ENCODE measurements around the gene CEP295NL. TPM values are rescaled to one million over a fixed set of nuclear protein-coding genes. Genes with fewer than 3 reads are reported as not detected.

CEP295NL gene
- total and polyA plus RNA-seq, 2 of the 13 experiments (the other 11 are each of a cell fraction or from before 2014, with no cell fraction given), result not detected

- TF ChIP-seq KMT2A (CRISPR knock-in tag; IDR thresholded peaks at IDR 0.05) (peak; percentile 66), PREB (CRISPR knock-in tag; IDR thresholded peaks at IDR 0.05) (no peak), ZNF605 (CRISPR knock-in tag; IDR thresholded peaks at IDR 0.05) (peak; percentile 81), FLYWCH1 (CRISPR knock-in tag; IDR thresholded peaks at IDR 0.05) (no peak; the same call in 1 of the 2 replicates), GTF3A (CRISPR knock-in tag; conservative IDR thresholded peaks at IDR 0.05) (peak; percentile 92; the same call in 1 of the 2 replicates), ZNF781 (CRISPR knock-in tag; IDR thresholded peaks at IDR 0.05; ENCODE audit: borderline replicate concordance, not compliant biosample characterization) (peak; percentile 88), ZNF850 (CRISPR knock-in tag; conservative IDR thresholded peaks at IDR 0.05) (0 out of 2 replicates have a peak, but pooled peaks have one; percentile 40), ZNF292 (CRISPR knock-in tag; IDR thresholded peaks at IDR 0.05; ENCODE audit: borderline replicate concordance, low read depth) (peak; percentile 95), ZNF33A (CRISPR knock-in tag; IDR thresholded peaks at IDR 0.05; ENCODE audit: borderline replicate concordance) (peak; percentile 85; the same call in 1 of the 2 replicates), NAIF1 (CRISPR knock-in tag; IDR thresholded peaks at IDR 0.05; ENCODE audit: borderline replicate concordance) (peak; percentile 98), HHEX (CRISPR knock-in tag; IDR thresholded peaks at IDR 0.05) (0 out of 2 replicates have a peak, but pooled peaks have one; percentile 9), HMG20A (CRISPR knock-in tag; IDR thresholded peaks at IDR 0.05; ENCODE audit: borderline replicate concordance) (peak; percentile 61; the same call in 1 of the 2 replicates), ZBTB7B (CRISPR knock-in tag; IDR thresholded peaks at IDR 0.05) (peak; percentile 87), ARNT2 (CRISPR knock-in tag; IDR thresholded peaks at IDR 0.05; ENCODE audit: low read depth) (peak; percentile 85), ZMYM4 (CRISPR knock-in tag; IDR thresholded peaks at IDR 0.05) (peak; percentile 98), TCF7 (IDR thresholded peaks at IDR 0.05; ENCODE audit: low read depth) (no peak), ZKSCAN8 (CRISPR knock-in tag; IDR thresholded peaks at IDR 0.05; ENCODE audit: borderline replicate concordance) (peak; percentile 72; the same call in 1 of the 2 replicates), XBP1 (CRISPR knock-in tag; IDR thresholded peaks at IDR 0.05) (no peak; the same call in 1 of the 2 replicates), ETV5 (CRISPR knock-in tag; IDR thresholded peaks at IDR 0.05; ENCODE audit: borderline replicate concordance) (peak; percentile 82; the same call in 1 of the 2 replicates), CBX1 (IDR thresholded peaks at IDR 0.05; ENCODE audit: low read depth) (peak; percentile 16), ZNF660 (CRISPR knock-in tag; IDR thresholded peaks at IDR 0.05; ENCODE audit: borderline replicate concordance, low read depth) (no peak), YEATS2 (CRISPR knock-in tag; IDR thresholded peaks at IDR 0.05; ENCODE audit: borderline replicate concordance) (peak; percentile 98), ZNF296 (CRISPR knock-in tag; conservative IDR thresholded peaks at IDR 0.05) (no peak), ZNF205 (CRISPR knock-in tag; IDR thresholded peaks at IDR 0.05) (peak; percentile 95), ZNF513 (CRISPR knock-in tag; conservative IDR thresholded peaks at IDR 0.05) (no peak; the same call in 1 of the 2 replicates), MAFK (conservative IDR thresholded peaks at IDR 0.05 in 1 of 2, IDR thresholded peaks at IDR 0.05 in 1 of 2; ENCODE audit: low read length in 2 of 2) (no peak)
- TF ChIP-seq, protein P1, sequence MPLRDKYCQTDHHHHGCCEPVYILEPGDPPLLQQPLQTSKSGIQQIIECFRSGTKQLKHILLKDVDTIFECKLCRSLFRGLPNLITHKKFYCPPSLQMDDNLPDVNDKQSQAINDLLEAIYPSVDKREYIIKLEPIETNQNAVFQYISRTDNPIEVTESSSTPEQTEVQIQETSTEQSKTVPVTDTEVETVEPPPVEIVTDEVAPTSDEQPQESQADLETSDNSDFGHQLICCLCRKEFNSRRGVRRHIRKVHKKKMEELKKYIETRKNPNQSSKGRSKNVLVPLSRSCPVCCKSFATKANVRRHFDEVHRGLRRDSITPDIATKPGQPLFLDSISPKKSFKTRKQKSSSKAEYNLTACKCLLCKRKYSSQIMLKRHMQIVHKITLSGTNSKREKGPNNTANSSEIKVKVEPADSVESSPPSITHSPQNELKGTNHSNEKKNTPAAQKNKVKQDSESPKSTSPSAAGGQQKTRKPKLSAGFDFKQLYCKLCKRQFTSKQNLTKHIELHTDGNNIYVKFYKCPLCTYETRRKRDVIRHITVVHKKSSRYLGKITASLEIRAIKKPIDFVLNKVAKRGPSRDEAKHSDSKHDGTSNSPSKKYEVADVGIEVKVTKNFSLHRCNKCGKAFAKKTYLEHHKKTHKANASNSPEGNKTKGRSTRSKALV (CRISPR knock-in tag; IDR thresholded peaks at IDR 0.05), result peak; percentile 71
Measured at GRCh38 chr17:78840780-78841611, 62.0 kb downstream of the CEP295NL start, which contains the start of gene USP36 (continued).

Measured in HepG2 (cell line).